GM21367 (cell line): ENCODE results near the gene RALBP1.
A peak's percentile ranks its signal among the peaks of the same experiment; 100 is the strongest.
"Not testable (repeated sequence)": the region's sequence is repeated elsewhere in the genome, so short reads cannot be mapped to it uniquely, and the experiment has no call there.

ENCODE experiments used
- ATAC-seq: cut with Tn5 transposase; IDR thresholded peaks from one replicate; pipeline ENCODE4 v1.9.1; 2021; ENCODE audit not compliant: unreplicated experiment

Gene RALBP1

GRCh38 chr18:9474983-9475642, at the start of gene RALBP1:
Gene RALBP1 (plus strand): TSS chr18:9475513. CDS start chr18:9513046, 37,533 bp downstream.
- peak; percentile 90 for ATAC-seq

- ATAC-seq = no peak
Observed at GRCh38 chr18:9426753-9427152, 48.6 kb upstream of the RALBP1 start.

- no peak for ATAC-seq
Observed at GRCh38 chr18:9428301-9428706, 47.0 kb upstream of the RALBP1 start.

GRCh38 chr18:9428862-9429661, 46.3 kb upstream of the RALBP1 start:
- no peak for ATAC-seq

GRCh38 chr18:9429662-9429993, 45.7 kb upstream of the RALBP1 start:
- no peak for ATAC-seq

- ATAC-seq = not testable (repeated sequence)
Observed at GRCh38 chr18:9430315-9430714, 45.0 kb upstream of the RALBP1 start.

GRCh38 chr18:9431296-9431695, 44.0 kb upstream of the RALBP1 start:
- no peak for ATAC-seq

GRCh38 chr18:9433122-9433521, 42.2 kb upstream of the RALBP1 start:
- not testable (repeated sequence) for ATAC-seq

- ATAC-seq = no peak
Observed at GRCh38 chr18:9433671-9434121, 41.6 kb upstream of the RALBP1 start.

- no peak for ATAC-seq
Observed at GRCh38 chr18:9434122-9434701, 41.1 kb upstream of the RALBP1 start.

- ATAC-seq = no peak
Observed at GRCh38 chr18:9435041-9435440, 40.3 kb upstream of the RALBP1 start.

GRCh38 chr18:9436206-9436929, 38.9 kb upstream of the RALBP1 start:
- ATAC-seq = no peak

- ATAC-seq = no peak
Observed at GRCh38 chr18:9437021-9437437, 38.3 kb upstream of the RALBP1 start.

GRCh38 chr18:9437672-9438071, 37.6 kb upstream of the RALBP1 start:
- no peak for ATAC-seq

- no peak for ATAC-seq
Observed at GRCh38 chr18:9441061-9441460, 34.3 kb upstream of the RALBP1 start.

- ATAC-seq = no peak
Observed at GRCh38 chr18:9444549-9444948, 30.8 kb upstream of the RALBP1 start.

GRCh38 chr18:9446839-9447238, 28.5 kb upstream of the RALBP1 start:
- ATAC-seq = no peak

- no peak for ATAC-seq
Observed at GRCh38 chr18:9447334-9447733, 28.0 kb upstream of the RALBP1 start.

GRCh38 chr18:9449600-9450414, 25.5 kb upstream of the RALBP1 start:
- ATAC-seq = no peak

GRCh38 chr18:9450920-9451319, 24.4 kb upstream of the RALBP1 start:
- ATAC-seq = not testable (repeated sequence)

GRCh38 chr18:9453283-9453682, 22.0 kb upstream of the RALBP1 start:
- ATAC-seq = no peak
